IMR-90 (cell line): Measurements from ENCODE around the gene CLSTN1.

ENCODE experiments used
- CEBPB ChIP-seq: IDR thresholded peaks from 2 replicates; pipeline ENCODE4 v1.6.1; 2012; ENCODE audit warnings: low read depth, low read length, improper control_type of control experiment
- MAFK ChIP-seq: IDR thresholded peaks from 2 replicates; pipeline ENCODE4 v1.6.1; 2012; ENCODE audit warnings: low read depth, low read length, improper control_type of control experiment
- MAZ ChIP-seq: IDR thresholded peaks from 2 replicates; pipeline ENCODE4 v1.6.1; 2012; ENCODE audit warnings: low read depth, mild to moderate bottlenecking, low read length, improper control_type of control experiment, moderate library complexity, borderline replicate concordance
- POLR2A ChIP-seq: IDR thresholded peaks from 2 replicates; pipeline ENCODE4 v1.6.1; 2012; ENCODE audit warnings: mild to moderate bottlenecking, low read depth, low read length
- RFX5 ChIP-seq: IDR thresholded peaks from 2 replicates; pipeline ENCODE4 v1.8.0; 2012; ENCODE audit warnings: low read depth, mild to moderate bottlenecking, low read length, moderate library complexity
- USF2 ChIP-seq: fragments of 150-350 bp; IDR thresholded peaks from 2 replicates; pipeline ENCODE4 v1.6.1; 2017; ENCODE audit warnings: mild to moderate bottlenecking, antibody characterized with exemption, low read length, low read depth
- TF ChIP-seq, protein P1 (sequence below): conservative IDR thresholded peaks from 2 replicates; pipeline ENCODE4 v1.5.1; 2012; ENCODE audit warnings: mild to moderate bottlenecking, low read depth, low read length, improper control_type of control experiment

DNA sequence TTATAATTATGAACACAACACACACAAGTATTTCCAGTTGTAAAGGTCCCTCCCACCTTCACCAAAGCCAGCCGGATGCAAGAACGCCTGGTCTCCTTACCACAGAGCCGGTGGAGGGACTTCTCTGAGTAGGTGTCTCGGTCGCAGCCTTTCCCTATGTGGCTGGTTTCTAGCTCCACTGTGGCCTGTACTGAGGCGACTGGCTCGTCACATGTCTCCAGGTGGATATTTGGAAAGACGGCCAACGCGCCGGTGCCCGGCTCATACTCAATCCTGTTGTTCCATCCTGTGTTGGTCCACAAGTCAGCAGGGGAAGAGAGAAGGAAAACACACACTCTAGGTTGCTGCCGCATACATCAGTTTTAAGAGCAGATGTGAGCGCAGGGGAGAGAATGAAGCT lies 74.4 kb downstream of the CLSTN1 start:
- TF ChIP-seq, protein P1, sequence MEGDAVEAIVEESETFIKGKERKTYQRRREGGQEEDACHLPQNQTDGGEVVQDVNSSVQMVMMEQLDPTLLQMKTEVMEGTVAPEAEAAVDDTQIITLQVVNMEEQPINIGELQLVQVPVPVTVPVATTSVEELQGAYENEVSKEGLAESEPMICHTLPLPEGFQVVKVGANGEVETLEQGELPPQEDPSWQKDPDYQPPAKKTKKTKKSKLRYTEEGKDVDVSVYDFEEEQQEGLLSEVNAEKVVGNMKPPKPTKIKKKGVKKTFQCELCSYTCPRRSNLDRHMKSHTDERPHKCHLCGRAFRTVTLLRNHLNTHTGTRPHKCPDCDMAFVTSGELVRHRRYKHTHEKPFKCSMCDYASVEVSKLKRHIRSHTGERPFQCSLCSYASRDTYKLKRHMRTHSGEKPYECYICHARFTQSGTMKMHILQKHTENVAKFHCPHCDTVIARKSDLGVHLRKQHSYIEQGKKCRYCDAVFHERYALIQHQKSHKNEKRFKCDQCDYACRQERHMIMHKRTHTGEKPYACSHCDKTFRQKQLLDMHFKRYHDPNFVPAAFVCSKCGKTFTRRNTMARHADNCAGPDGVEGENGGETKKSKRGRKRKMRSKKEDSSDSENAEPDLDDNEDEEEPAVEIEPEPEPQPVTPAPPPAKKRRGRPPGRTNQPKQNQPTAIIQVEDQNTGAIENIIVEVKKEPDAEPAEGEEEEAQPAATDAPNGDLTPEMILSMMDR, result no peak
- TF ChIP-seq USF2 (no peak), RFX5 (no peak), POLR2A (no peak), MAZ (no peak), CEBPB (no peak), MAFK (no peak)
